Coronary artery (tissue), 2 donors: ENCODE measurements around the gene TYMP.
A peak's percentile ranks its signal among the peaks of the same experiment; 100 is the strongest.

ENCODE experiments used
- DNase-seq: peaks from one replicate; pipeline ENCODE4 v3.0.0-alpha.2; 2017; ENCODE audit warnings: low spot score
- H3K27ac ChIP-seq, 2 donors: fragments of 200-600 bp; sonication (generic); one replicate each; pipeline ENCODE4 v1.5.1; 2016 to 2019
- H3K4me3 ChIP-seq: fragments of 200-600 bp; sonication (generic); 2 replicates; pipeline ENCODE4 v1.5.1; 2016; ENCODE audit warnings: mild to moderate bottlenecking, moderate library complexity
- TF ChIP-seq, protein P1 (sequence below): fragments of 200-600 bp; sonication (generic); IDR thresholded peaks from one replicate; pipeline ENCODE4 v1.5.1; 2019; ENCODE audit warnings: antibody characterized with exemption

The TYMP gene

DNA sequence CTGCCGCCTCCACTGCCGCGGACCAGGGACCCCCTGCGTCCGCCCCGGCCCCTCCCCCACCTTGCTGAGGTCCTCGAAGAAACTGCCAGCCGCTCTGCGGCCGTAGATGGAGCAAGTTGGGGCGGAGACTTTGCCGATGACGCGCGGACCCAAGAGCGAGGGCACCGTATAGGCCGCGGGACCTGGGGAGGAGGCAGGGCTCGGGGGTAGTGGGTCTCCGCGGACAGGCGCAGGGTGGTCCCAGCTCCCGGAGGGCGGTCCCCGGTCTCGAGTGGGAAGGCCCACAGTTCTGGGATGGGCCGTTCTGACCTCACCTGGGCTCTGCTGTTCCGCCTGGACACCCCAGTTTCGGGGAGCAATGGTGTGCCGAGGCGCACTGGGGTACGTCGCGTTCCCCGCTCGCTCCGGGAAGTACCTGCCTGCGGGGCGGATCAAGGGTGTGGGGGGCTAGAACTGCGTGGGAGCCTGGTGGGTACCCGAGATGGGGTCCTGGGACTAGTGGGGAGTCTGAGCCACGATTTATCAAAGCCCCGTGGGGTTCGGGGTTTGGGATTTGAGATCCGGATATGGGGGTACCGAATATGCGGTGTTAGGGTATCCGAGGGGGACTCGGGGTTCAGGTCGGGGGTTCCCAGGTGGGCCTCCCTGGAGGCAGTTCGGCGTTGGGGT is 1.2 kb upstream of the TYMP start:
- TF ChIP-seq, protein P1, sequence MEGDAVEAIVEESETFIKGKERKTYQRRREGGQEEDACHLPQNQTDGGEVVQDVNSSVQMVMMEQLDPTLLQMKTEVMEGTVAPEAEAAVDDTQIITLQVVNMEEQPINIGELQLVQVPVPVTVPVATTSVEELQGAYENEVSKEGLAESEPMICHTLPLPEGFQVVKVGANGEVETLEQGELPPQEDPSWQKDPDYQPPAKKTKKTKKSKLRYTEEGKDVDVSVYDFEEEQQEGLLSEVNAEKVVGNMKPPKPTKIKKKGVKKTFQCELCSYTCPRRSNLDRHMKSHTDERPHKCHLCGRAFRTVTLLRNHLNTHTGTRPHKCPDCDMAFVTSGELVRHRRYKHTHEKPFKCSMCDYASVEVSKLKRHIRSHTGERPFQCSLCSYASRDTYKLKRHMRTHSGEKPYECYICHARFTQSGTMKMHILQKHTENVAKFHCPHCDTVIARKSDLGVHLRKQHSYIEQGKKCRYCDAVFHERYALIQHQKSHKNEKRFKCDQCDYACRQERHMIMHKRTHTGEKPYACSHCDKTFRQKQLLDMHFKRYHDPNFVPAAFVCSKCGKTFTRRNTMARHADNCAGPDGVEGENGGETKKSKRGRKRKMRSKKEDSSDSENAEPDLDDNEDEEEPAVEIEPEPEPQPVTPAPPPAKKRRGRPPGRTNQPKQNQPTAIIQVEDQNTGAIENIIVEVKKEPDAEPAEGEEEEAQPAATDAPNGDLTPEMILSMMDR = no peak
- no peak for DNase-seq
- H3K27ac ChIP-seq = peak overlapping the region; percentile 66 to 98

DNA sequence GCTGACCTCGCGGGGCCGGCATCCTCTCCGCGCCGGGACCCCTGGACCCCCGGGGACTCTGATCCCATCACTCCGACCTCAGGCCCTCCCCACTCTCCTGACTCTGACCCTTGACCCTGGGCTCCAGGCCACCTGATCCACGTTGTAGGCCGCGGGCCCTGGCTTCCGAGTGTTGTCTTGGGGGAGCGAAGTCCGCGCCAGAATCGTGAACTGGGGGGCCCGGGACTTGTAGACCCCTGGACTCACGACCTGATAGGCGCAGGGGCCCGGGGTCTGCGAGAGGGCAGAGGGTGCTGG is 716 bp upstream of the TYMP start:
- H3K4me3 ChIP-seq = peak overlapping the region; percentile 83
- TF ChIP-seq, protein P1 = no peak
- DNase-seq = peak; percentile 90
- peak overlapping the region; percentile 66 to 98 for H3K27ac ChIP-seq

More for the DNA sequence above, 1.2 kb upstream of the TYMP start:
- H3K4me3 ChIP-seq = peak overlapping the region; percentile 83

DNA sequence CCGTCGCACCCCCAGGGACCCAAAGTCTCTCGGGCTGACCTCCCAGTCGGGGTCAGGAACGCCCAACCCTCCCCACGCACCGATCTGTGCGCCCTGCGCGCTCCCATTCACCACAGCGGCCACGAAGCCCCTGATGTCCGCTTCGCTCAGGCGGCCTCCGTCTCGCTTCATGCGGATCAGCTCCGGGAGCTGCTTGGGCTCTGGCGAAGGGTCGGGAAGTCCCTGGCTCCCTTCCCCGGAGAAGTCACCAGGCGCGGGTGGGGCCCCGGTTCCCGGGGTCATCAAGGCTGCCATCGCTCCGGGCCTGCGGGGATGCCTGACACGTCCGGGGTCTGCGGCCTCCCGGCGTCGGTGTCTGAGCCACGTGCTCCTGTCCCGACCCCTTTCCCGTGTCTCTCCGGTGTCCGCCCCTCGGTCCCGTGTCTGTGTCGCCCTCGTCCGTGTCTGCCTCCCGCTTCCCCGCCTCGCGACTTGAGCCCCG is 356 bp downstream of the TYMP start:
- peak overlapping the region; percentile 83 for H3K4me3 ChIP-seq
- TF ChIP-seq, protein P1 = no peak
- peak overlapping the region; percentile 66 to 98 for H3K27ac ChIP-seq
- peak; percentile 81 for DNase-seq

DNA sequence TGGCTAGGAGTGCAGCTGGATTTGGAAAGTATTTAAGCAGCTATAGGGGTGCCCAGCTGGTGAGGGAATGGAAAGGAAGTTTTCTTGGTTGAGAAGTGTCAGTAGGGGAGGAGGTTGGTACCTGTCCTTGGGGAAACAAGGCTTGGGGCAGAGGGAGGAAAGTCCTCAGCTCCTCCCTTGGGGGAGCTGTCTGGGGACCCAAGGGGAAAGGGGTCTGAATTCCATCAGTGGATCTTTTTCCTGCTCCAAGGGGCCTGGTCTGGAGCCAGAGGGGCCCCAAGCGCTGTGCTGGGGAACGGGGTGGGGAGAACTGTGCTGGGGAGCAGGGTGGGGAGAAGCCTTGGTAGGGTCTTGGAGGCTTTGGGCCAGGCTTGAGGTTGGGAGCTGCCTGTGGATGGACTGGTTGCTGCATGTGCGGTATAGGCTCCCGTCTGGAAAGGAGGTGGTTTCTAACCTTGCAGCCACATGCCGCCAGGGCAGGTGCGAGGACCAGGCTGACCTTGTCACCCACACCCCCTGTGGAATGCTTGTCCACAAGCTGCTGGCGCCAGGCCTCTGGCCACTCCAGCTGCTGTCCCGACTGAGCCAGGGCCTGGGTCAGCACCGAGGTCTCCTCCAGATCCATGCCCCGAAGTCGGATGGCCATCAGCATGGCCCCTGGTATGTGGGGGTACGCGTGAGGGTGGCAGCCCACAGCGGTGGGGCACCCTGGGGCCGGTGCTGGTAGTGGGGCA is 963 bp downstream of the TYMP start:
- Histone ChIP-seq H3K27ac (peak overlapping the region in 1 of 2 donors; percentile 98), H3K4me3 (peak overlapping the region; percentile 83)
- peak; percentile 78 for DNase-seq
- TF ChIP-seq, protein P1 = no peak

DNA sequence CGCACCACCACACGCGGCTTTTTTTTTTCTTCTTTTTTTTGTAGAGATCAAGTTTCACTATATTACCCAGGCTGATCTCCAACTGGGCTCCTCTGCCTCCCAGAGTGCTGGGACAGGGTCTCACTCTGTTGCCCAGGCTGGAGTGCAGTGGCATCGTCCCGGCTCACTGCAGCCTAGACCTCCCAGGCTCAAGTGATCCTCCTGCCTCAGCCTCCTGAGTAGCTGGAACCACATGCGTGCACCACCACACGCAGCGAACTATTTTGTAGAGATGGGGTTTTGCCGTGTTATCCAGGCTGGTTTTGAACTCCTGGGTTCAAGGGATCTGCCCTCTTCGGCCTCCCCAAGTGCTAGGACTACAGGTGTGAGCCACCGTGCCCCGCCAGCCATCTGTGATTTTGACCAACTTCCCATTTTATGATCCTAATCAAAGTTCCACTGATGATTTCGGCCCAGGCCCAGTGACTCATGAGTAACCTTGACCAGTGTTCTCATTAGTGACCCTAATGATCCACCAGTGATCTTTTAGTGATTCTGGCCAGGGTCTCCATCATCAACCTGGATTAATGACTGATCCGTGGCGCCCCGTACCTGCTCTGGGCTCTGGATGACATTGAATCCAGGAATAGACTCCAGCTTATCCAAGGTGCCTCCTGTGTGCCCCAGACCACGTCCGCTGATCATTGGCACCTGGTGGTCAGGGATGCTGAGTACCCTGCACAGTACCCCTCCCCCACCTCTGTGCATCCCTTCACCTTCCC is 1.7 kb downstream of the TYMP start:
- Histone ChIP-seq H3K27ac (peak overlapping the region in 1 of 2 donors; percentile 98), H3K4me3 (peak overlapping the region; percentile 83)
- DNase-seq = peak; percentile 73

More for the DNA sequence above, 1.7 kb downstream of the TYMP start:
- TF ChIP-seq, protein P1 = no peak
